GM12878 (cell line): Measurements from ENCODE around the gene RGS1. TPM values are rescaled to one million over a fixed set of nuclear protein-coding genes. Genes with fewer than 3 reads are reported as not detected.

Source experiments
- ASH2L ChIP-seq: fragments of 300-600, 200-600 bp; sonication (generic); IDR thresholded peaks from 2 replicates; pipeline ENCODE4 v1.6.1; 2017; ENCODE audit warnings: low read depth, mild to moderate bottlenecking, borderline replicate concordance
- BACH1 ChIP-seq: fragments of 450-650 bp; IDR thresholded peaks from 2 replicates; pipeline ENCODE4 v1.6.1; 2017; ENCODE audit warnings: mild to moderate bottlenecking, borderline replicate concordance
- CBX3 ChIP-seq: fragments of 200-600 bp; sonication (generic); IDR thresholded peaks from 2 replicates; pipeline ENCODE4 v1.6.1; 2016; ENCODE audit warnings: low read depth, borderline replicate concordance
- FOXM1 ChIP-seq: IDR thresholded peaks from 2 replicates; pipeline ENCODE4 v1.6.1; 2012; ENCODE audit warnings: low read depth, mild to moderate bottlenecking, inconsistent platforms, low read length, moderate library complexity
- GATAD2B ChIP-seq: fragments of 450-650 bp; conservative IDR thresholded peaks from 2 replicates; pipeline ENCODE4 v1.6.1; 2017; ENCODE audit warnings: low read depth, mild to moderate bottlenecking, moderate library complexity
- KAT2A ChIP-seq: conservative IDR thresholded peaks from 2 replicates; pipeline ENCODE4 v1.6.1; 2011; ENCODE audit warnings: low read depth, low read length; ENCODE audit not compliant: control insufficient read depth
- MEF2B ChIP-seq: fragments of 450-650 bp; IDR thresholded peaks from 2 replicates; pipeline ENCODE4 v1.6.1; 2018; ENCODE audit warnings: mild to moderate bottlenecking, moderate library complexity; ENCODE audit not compliant: partially characterized antibody, poor library complexity, severe bottlenecking
- MTA3 ChIP-seq: IDR thresholded peaks from 2 replicates; pipeline ENCODE4 v1.6.1; 2012; ENCODE audit warnings: low read length, inconsistent platforms, borderline replicate concordance
- NBN ChIP-seq: fragments of 450-650 bp; IDR thresholded peaks from 2 replicates; pipeline ENCODE4 v1.6.1; 2016
- NR2C1 ChIP-seq: fragments of 450-650 bp; IDR thresholded peaks from 2 replicates; pipeline ENCODE4 v1.6.1; 2017; ENCODE audit warnings: antibody characterized with exemption, mild to moderate bottlenecking, moderate library complexity
- NR2C2 ChIP-seq: IDR thresholded peaks from 2 replicates; pipeline ENCODE4 v1.6.1; 2011; ENCODE audit warnings: borderline replicate concordance, low read depth; ENCODE audit not compliant: control insufficient read depth, insufficient read length
- STAT3 ChIP-seq: IDR thresholded peaks from 2 replicates; pipeline ENCODE4 v1.6.1; 2011; ENCODE audit warnings: low read depth, low read length, improper control_type of control experiment
- ZNF274 ChIP-seq: IDR thresholded peaks from one replicate; pipeline ENCODE4 v1.8.0; 2011; ENCODE audit not compliant: insufficient read length, insufficient read depth
- ZSCAN29 ChIP-seq: fragments of 450-650 bp; IDR thresholded peaks from 2 replicates; pipeline ENCODE4 v1.6.1; 2017; ENCODE audit warnings: mild to moderate bottlenecking, moderate library complexity
- polyA plus RNA-seq, 11 experiments: library from polyadenylated mRNA; depleted of rRNA in 4 of 11; unstranded in 6 of 11; stranded (reverse) in 5 of 11; fragments of >200 nt; fragmentation: Nextera tagmentation in 4 of 11; fragmentation: Illumina TruSeq in 1 of 11; extraction: Ambion mirVana in 4 of 11; extraction: Trizol in 1 of 11; gene quantifications; 1 replicate in 1 of 11; 2 replicates in 10 of 11; pipeline versions ENCODE4 v1.2.1 to v1.2.3, GENCODE V29; 2011 to 2016; ENCODE audit warnings: inconsistent platforms in 2 of 11, missing spikeins in 2 of 11, low read depth in 1 of 11
- total RNA-seq, 4 experiments: library from RNA; depleted of rRNA in 3 of 4; stranded (reverse); fragments of >200 nt in 3 of 4; fragmentation: Illumina TruSeq in 1 of 4; extraction: Trizol in 1 of 4; gene quantifications; 2 replicates each; pipeline versions ENCODE4 v1.2.1 to v1.2.3, GENCODE V29; 2013 to 2021
- TF ChIP-seq, protein P1 (sequence below): fragments of 450-650 bp; IDR thresholded peaks from 2 replicates; pipeline ENCODE4 v1.6.1; 2018; ENCODE audit warnings: mild to moderate bottlenecking, low read depth, moderate library complexity; ENCODE audit not compliant: partially characterized antibody
- TF ChIP-seq, protein P2 (sequence below): IDR thresholded peaks from 2 replicates; pipeline ENCODE4 v1.6.1; 2011; ENCODE audit warnings: borderline replicate concordance, low read depth, mild to moderate bottlenecking, moderate library complexity, mixed read lengths, low read length; ENCODE audit not compliant: insufficient read depth; ENCODE audit errors: extremely low read length
- TF ChIP-seq, protein P3 (sequence below): fragments of 450-650 bp; formaldehyde crosslinking; IDR thresholded peaks from 2 replicates; pipeline ENCODE4 v1.4.0; 2022; ENCODE audit warnings: mild to moderate bottlenecking, moderate library complexity
- TF ChIP-seq, protein P4 (sequence below): IDR thresholded peaks from 2 replicates; pipeline ENCODE4 v1.6.1; 2012; ENCODE audit warnings: low read depth, low read length, improper control_type of control experiment
- TF ChIP-seq, protein P5 (sequence below): fragments of 450-650 bp; conservative IDR thresholded peaks from 2 replicates; pipeline ENCODE4 v1.6.1; 2017; ENCODE audit warnings: mild to moderate bottlenecking, moderate library complexity

Gene RGS1
- total and polyA plus RNA-seq, 10 of the 15 experiments (the other 5 are each of a cell fraction or from before 2014, with no cell fraction given), result 20.7 to 882 (median 45.9) TPM

DNA sequence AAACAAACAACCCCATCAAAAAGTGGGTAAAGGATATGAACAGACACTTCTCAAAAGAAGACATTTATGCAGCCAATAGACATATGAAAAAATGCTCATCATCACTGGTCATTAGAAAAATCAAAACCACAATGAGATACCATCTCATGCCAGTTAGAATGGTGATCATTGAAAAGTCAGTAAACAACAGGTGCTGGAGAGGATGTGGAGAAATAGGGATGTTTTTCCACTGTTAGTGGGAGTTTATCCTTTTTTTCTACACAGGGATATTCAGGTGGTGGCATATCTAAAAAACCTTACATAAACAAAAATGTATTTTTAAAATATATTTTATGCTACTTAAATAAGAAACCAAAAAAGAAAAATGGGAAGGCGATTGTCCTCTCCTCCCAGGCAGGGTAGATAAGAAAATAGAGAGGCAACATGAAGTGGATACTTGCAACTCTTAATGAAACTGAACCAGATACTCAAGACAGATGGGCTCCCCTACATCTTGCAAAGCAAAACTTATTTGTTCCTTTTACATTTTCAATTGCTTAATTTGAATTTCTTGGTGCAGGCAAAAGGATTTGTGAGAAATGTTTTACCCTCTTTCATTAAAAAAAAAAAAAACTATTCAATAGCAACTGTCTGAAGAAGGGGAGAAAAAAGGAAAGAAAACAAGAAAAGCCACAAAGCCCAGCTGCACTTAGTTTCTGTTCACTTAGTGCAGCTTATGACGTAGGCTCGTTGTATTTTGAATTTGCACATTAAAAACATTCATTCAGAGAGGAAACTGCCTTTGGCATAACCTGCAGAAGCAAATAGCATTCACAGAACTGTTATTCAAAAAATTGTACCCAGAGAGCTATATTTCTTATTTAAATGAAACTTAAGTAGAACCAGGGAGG lies 36.9 kb upstream of the RGS1 start (continued):
- TF ChIP-seq, protein P1, sequence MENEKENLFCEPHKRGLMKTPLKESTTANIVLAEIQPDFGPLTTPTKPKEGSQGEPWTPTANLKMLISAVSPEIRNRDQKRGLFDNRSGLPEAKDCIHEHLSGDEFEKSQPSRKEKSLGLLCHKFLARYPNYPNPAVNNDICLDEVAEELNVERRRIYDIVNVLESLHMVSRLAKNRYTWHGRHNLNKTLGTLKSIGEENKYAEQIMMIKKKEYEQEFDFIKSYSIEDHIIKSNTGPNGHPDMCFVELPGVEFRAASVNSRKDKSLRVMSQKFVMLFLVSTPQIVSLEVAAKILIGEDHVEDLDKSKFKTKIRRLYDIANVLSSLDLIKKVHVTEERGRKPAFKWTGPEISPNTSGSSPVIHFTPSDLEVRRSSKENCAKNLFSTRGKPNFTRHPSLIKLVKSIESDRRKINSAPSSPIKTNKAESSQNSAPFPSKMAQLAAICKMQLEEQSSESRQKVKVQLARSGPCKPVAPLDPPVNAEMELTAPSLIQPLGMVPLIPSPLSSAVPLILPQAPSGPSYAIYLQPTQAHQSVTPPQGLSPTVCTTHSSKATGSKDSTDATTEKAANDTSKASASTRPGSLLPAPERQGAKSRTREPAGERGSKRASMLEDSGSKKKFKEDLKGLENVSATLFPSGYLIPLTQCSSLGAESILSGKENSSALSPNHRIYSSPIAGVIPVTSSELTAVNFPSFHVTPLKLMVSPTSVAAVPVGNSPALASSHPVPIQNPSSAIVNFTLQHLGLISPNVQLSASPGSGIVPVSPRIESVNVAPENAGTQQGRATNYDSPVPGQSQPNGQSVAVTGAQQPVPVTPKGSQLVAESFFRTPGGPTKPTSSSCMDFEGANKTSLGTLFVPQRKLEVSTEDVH, result no peak
- no peak for TF ChIP-seq ZSCAN29
- TF ChIP-seq, protein P2, sequence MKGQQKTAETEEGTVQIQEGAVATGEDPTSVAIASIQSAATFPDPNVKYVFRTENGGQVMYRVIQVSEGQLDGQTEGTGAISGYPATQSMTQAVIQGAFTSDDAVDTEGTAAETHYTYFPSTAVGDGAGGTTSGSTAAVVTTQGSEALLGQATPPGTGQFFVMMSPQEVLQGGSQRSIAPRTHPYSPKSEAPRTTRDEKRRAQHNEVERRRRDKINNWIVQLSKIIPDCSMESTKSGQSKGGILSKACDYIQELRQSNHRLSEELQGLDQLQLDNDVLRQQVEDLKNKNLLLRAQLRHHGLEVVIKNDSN, result no peak
- TF ChIP-seq KAT2A, result no peak
- TF ChIP-seq ZNF274, result no peak
- TF ChIP-seq MEF2B, result peak; percentile 60
- TF ChIP-seq NBN, result peak; percentile 84
- no peak for TF ChIP-seq MTA3
- TF ChIP-seq, protein P3, sequence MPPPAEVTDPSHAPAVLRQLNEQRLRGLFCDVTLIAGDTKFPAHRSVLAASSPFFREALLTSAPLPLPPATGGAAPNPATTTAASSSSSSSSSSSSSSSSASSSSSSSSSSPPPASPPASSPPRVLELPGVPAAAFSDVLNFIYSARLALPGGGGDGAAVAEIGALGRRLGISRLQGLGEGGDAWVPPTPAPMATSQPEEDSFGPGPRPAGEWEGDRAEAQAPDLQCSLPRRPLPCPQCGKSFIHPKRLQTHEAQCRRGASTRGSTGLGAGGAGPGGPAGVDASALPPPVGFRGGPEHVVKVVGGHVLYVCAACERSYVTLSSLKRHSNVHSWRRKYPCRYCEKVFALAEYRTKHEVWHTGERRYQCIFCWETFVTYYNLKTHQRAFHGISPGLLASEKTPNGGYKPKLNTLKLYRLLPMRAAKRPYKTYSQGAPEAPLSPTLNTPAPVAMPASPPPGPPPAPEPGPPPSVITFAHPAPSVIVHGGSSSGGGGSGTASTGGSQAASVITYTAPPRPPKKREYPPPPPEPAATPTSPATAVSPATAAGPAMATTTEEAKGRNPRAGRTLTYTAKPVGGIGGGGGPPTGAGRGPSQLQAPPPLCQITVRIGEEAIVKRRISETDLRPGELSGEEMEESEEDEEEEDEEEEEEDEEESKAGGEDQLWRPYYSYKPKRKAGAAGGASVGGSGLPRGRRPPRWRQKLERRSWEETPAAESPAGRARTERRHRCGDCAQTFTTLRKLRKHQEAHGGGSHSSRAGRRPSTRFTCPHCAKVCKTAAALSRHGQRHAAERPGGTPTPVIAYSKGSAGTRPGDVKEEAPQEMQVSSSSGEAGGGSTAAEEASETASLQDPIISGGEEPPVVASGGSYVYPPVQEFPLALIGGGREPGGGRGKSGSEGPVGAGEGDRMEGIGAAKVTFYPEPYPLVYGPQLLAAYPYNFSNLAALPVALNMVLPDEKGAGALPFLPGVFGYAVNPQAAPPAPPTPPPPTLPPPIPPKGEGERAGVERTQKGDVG (CRISPR knock-in tag), result no peak
- TF ChIP-seq CBX3, result no peak
- no peak for TF ChIP-seq STAT3
- 0 out of 2 replicates have a peak, but pooled peaks have one; percentile 25 for TF ChIP-seq GATAD2B
- TF ChIP-seq BACH1, result no peak
- no peak for TF ChIP-seq NR2C1
- TF ChIP-seq, protein P4, sequence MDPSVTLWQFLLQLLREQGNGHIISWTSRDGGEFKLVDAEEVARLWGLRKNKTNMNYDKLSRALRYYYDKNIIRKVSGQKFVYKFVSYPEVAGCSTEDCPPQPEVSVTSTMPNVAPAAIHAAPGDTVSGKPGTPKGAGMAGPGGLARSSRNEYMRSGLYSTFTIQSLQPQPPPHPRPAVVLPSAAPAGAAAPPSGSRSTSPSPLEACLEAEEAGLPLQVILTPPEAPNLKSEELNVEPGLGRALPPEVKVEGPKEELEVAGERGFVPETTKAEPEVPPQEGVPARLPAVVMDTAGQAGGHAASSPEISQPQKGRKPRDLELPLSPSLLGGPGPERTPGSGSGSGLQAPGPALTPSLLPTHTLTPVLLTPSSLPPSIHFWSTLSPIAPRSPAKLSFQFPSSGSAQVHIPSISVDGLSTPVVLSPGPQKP, result no peak
- TF ChIP-seq, protein P5, sequence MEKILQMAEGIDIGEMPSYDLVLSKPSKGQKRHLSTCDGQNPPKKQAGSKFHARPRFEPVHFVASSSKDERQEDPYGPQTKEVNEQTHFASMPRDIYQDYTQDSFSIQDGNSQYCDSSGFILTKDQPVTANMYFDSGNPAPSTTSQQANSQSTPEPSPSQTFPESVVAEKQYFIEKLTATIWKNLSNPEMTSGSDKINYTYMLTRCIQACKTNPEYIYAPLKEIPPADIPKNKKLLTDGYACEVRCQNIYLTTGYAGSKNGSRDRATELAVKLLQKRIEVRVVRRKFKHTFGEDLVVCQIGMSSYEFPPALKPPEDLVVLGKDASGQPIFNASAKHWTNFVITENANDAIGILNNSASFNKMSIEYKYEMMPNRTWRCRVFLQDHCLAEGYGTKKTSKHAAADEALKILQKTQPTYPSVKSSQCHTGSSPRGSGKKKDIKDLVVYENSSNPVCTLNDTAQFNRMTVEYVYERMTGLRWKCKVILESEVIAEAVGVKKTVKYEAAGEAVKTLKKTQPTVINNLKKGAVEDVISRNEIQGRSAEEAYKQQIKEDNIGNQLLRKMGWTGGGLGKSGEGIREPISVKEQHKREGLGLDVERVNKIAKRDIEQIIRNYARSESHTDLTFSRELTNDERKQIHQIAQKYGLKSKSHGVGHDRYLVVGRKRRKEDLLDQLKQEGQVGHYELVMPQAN, result no peak
- TF ChIP-seq ASH2L, result no peak
- TF ChIP-seq FOXM1, result peak; percentile 62; the same call in 1 of the 2 replicates
- TF ChIP-seq NR2C2, result no peak
